Cardiac muscle cell (in vitro differentiated cells and primary cell): ENCODE results near the gene NUTF2. TPM values are rescaled to one million over a fixed set of nuclear protein-coding genes. Genes with fewer than 3 reads are reported as not detected.
A peak's percentile ranks its signal among the peaks of the same experiment; 100 is the strongest.

ENCODE experiments used
- DNase-seq, 2 donors: peaks; one replicate each; pipeline versions ENCODE4 v3.0.0 to v3.0.0-alpha.2; 2010 to 2017; ENCODE audit warnings: low read depth in 1 of 2, low spot score in 1 of 2
- H3K27ac ChIP-seq: fragments of 200-600 bp; sonication (generic); 2 replicates; pipeline ENCODE4 v1.5.1; 2016
- H3K27me3 ChIP-seq: fragments of 200-600 bp; sonication (generic); 2 replicates; pipeline ENCODE4 v1.6.0; 2016; ENCODE audit warnings: control low read depth
- H3K36me3 ChIP-seq: fragments of 200-600 bp; sonication (generic); 2 replicates; pipeline ENCODE4 v1.5.1; 2016; ENCODE audit warnings: control low read depth
- H3K4me1 ChIP-seq: fragments of 200-600 bp; sonication (generic); 2 replicates; pipeline ENCODE4 v1.8.1; 2017; ENCODE audit warnings: low read depth, mild to moderate bottlenecking, mixed run types
- H3K4me3 ChIP-seq: fragments of 200-600 bp; sonication (generic); 2 replicates; pipeline ENCODE4 v1.5.1; 2016; ENCODE audit warnings: mild to moderate bottlenecking
- H3K9me3 ChIP-seq: fragments of 200-600 bp; sonication (generic); 2 replicates; pipeline ENCODE4 v1.5.1; 2017; ENCODE audit warnings: low read depth, mild to moderate bottlenecking, control low read depth
- CTCF ChIP-seq: IDR thresholded peaks from 2 replicates; pipeline ENCODE4 v1.5.1; 2012; ENCODE audit warnings: low read depth, mild to moderate bottlenecking, low read length
- polyA plus RNA-seq: library from polyadenylated mRNA; unstranded; fragments of >200 nt; fragmentation: Nextera tagmentation; extraction: Ambion mirVana; gene quantifications from 2 replicates; pipeline ENCODE4 v1.2.1, GENCODE V29; 2016
- total RNA-seq: library from RNA; depleted of rRNA; stranded (reverse); fragments of >200 nt; gene quantifications from 2 replicates; pipeline ENCODE4 v1.2.3, GENCODE V29; 2016

NUTF2 gene
- total and polyA plus RNA-seq, 2 experiments from 2014 or later: 77.6 to 235 TPM

GRCh38 chr16:67804853-67805542 is 41.7 kb upstream of the NUTF2 start:
- Histone ChIP-seq H3K4me3 (no peak overlapping the region), H3K4me1 (peaks cover 4% of the 10 kb centered on the region), H3K27ac (no peak overlapping the region), H3K9me3 (no peaks in the 10 kb centered on the region), H3K27me3 (peaks cover 63% of the 10 kb centered on the region), H3K36me3 (peaks cover 3% of the 10 kb centered on the region)
- no peak for DNase-seq
- no peak for TF ChIP-seq CTCF

DNA sequence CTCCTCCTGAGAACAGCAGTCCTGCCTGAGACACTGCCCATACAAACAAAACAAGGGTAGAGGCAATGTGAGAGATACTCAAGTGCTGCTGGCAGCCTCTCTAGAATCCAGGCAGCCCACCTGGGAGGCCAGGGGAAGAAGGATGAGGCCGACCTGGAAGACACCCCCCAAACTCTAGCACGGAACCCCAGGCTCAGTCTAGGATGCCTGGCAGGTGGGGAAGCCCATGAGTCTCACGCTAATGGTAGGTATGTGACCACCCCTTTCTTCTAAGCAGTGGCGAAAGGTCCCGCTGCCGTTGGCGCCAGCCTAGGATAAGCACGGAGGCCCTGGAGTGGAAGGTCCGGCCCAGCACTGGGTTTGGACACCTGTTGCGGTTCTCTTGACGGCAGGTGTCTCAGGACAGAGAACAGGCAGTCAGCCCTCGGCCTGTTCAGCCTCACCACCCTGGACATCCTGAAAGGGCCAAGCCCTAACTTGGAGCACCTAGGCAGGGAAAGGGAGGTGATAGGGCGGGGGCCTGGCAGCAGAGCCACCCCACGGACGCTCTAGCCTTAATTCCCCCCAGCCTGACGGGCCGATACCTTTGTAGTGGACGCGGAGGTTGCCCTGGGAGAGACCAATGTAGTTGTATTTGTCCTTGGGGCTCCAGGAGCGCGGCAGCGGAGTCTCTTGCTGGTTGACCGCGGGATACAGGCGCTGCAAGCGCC is 40.9 kb upstream of the NUTF2 start:
- Histone ChIP-seq H3K27me3 (peaks cover 63% of the 10 kb centered on the region), H3K4me1 (peaks cover 4% of the 10 kb centered on the region), H3K36me3 (peaks cover 3% of the 10 kb centered on the region), H3K9me3 (no peaks in the 10 kb centered on the region), H3K27ac (no peak overlapping the region), H3K4me3 (peak overlapping the region; percentile 68)
- TF ChIP-seq CTCF: no peak
- peak in 1 of 2 donors; percentile 38 for DNase-seq

DNA sequence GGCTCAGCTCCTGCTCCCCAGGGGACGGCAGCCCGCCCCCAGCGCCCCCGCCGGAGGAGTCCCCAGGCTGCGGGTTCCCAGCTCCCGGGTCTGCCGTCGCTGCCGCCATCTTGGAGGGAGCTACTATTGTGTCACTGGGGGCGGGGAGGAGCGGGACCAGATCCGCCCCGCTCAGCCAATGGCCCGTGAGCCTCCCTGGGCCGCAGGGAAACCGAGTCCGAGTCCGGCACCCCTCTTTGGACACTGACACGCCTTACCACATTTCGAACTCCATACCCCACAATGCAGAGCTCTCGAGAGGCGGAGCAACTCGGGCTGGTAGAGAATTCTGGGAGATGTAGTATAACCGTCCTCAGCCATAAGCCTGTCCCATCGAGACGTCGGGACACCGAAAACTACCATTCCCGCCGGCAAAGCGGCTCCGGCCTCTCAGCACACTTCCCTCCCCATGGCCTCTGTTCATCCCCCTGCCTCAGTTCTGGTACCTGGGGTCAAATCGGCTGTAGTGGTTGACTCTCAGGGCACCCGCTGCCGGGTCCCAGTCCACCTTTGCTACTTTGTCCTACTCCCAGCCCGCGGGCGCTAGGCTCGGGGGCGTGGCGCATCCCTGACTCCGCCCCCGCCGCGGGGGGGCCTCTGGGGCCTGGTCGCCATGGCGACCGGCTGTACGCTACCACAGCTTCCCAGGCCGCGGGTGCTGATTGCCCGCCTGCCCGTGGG is 40.1 kb upstream of the NUTF2 start, which contains the start of the genes RANBP10 and TSNAXIP1:
Gene RANBP10, minus strand, starts transcription at position 133 of the 720 bp plus-strand sequence. Its CDS starts 24 bp downstream, at position 109.
Gene TSNAXIP1, plus strand, starts transcription at position 462 of the 720 bp plus-strand sequence. CDS start 261 bp downstream, outside the sequence.
- H3K27me3 ChIP-seq: peaks cover 63% of the 10 kb centered on the region
- H3K4me1 ChIP-seq: peaks cover 4% of the 10 kb centered on the region
- TF ChIP-seq CTCF: no peak
- peak within 1 kb of the TSS; percentile 68 for H3K4me3 ChIP-seq
- peak; percentile 99 for DNase-seq
- no peak within 1 kb of the TSS for H3K27ac ChIP-seq
- H3K36me3 ChIP-seq: peaks cover 3% of the 10 kb centered on the region
- no peaks in the 10 kb centered on the region for H3K9me3 ChIP-seq

- Histone ChIP-seq H3K4me1 (peaks cover 4% of the 10 kb centered on the region), H3K9me3 (no peaks in the 10 kb centered on the region), H3K36me3 (peaks cover 3% of the 10 kb centered on the region), H3K27ac (no peak overlapping the region), H3K4me3 (peak overlapping the region; percentile 57), H3K27me3 (peaks cover 63% of the 10 kb centered on the region)
- TF ChIP-seq CTCF: peak; percentile 22
- no peak for DNase-seq
Observed at GRCh38 chr16:67807148-67807682, 39.5 kb upstream of the NUTF2 start.

- no peaks in the 10 kb centered on the region for H3K9me3 ChIP-seq
- DNase-seq: no peak
- TF ChIP-seq CTCF: no peak
- no peaks in the 10 kb centered on the region for H3K4me1 ChIP-seq
- H3K36me3 ChIP-seq: no peaks in the 10 kb centered on the region
- no peak overlapping the region for H3K4me3 ChIP-seq
- peaks cover 74% of the 10 kb centered on the region for H3K27me3 ChIP-seq
- no peak overlapping the region for H3K27ac ChIP-seq
Observed at GRCh38 chr16:67811899-67812298, 34.8 kb upstream of the NUTF2 start.
